Measurements from ENCODE around the gene EIF3F.

GRCh38 chr11:7977232-7977917 is 9.8 kb upstream of the EIF3F start:
- TF ChIP-seq CTCF (conservative IDR thresholded peaks at IDR 0.05) (no peak), EZH2 (IDR thresholded peaks at IDR 0.05; ENCODE audit: low read depth) (no peak)

Measured in PC-9 (cell line).